ENCODE results near the gene DNAJC13.

DNA sequence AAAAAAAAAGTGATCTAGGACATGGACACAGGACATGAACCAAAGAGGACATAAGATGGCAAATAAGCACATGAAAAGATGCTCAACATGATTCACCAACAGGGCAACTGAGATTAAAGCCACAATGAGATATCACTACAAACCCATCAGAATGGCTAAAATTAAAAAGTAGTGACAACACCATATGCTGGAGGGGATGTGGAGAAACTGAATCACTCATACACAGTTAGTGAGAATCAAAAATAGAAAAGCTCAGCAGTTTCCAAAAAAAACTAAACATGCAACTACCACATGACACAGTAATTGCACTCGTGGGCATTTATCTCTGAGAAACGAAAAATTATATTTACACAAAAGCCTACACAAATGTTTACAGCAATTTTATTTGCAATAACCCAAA lies 151.9 kb downstream of the DNAJC13 start:
- no peak for TF ChIP-seq POLR2AphosphoS5 (IDR thresholded peaks at IDR 0.05; ENCODE audit: borderline replicate concordance, low read depth, low read length)
- no peak for TF ChIP-seq EZH2 (IDR thresholded peaks at IDR 0.05)
